ENCODE measurements around the gene ERICH4. TPM values are rescaled to one million over a fixed set of nuclear protein-coding genes. Genes with fewer than 3 reads are reported as not detected.

ERICH4 gene
- total and polyA plus RNA-seq, 2 of the 4 experiments (the other 2 are of a cell fraction) = not detected

- TF ChIP-seq ELK1 (IDR thresholded peaks at IDR 0.05; ENCODE audit: borderline replicate concordance, low read depth, low read length) (0 out of 2 replicates have a peak, but pooled peaks have one; percentile 32), MAFK (IDR thresholded peaks at IDR 0.05; ENCODE audit: low read depth, low read length) (no peak)
Observed at GRCh38 chr19:41439441-41440222, 3.3 kb upstream of the ERICH4 start, which contains the start of gene DMAC2 (continued).

GRCh38 chr19:41441321-41441945 lies 1.5 kb upstream of the ERICH4 start:
- H2BK15ac ChIP-seq (ENCODE audit: low read depth, low read length) = no peak overlapping the region
- no peak overlapping the region for H4K91ac ChIP-seq (ENCODE audit: insufficient read depth, low read depth, low read length)
- H4K20me1 ChIP-seq (ENCODE audit: insufficient read depth, low read length) = no peaks in the 10 kb centered on the region
- no peaks in the 10 kb centered on the region; the same call in 1 of the 2 replicates for H3K9me1 ChIP-seq (ENCODE audit: insufficient read depth, low read length)
- H3K56ac ChIP-seq (ENCODE audit: extremely low read depth, insufficient read depth, low read length) = no peak overlapping the region
- H3K23ac ChIP-seq (ENCODE audit: low read depth, low read length) = no peak overlapping the region
- in situ Hi-C loops (cut with MboI; ENCODE audit: low sequenced_read_pairs) (loop anchor here (5.0 kb wide), 1 partner anchor 131 kb away; no protein-coding TSS in a partner anchor), intact Hi-C loops (cut with micrococcal nuclease) (no loop called here), dilution Hi-C loops (cut with HindIII; ENCODE audit: low sequenced_read_pairs, unreplicated experiment) (no loop called here)
- H4K5ac ChIP-seq (ENCODE audit: low read depth, low read length) = no peak overlapping the region
- H3K18ac ChIP-seq (ENCODE audit: low read depth, low read length) = no peak overlapping the region
- no peak for TF ChIP-seq CEBPB (IDR thresholded peaks at IDR 0.05; ENCODE audit: low read depth, low read length)
- TF ChIP-seq MXI1 (IDR thresholded peaks at IDR 0.05; ENCODE audit: borderline replicate concordance, low read depth, low read length) = no peak
- TF ChIP-seq RCOR1 (IDR thresholded peaks at IDR 0.05; ENCODE audit: insufficient replicate concordance, low read length) = no peak
- no peak for TF ChIP-seq SMC3 (IDR thresholded peaks at IDR 0.05; ENCODE audit: low read depth, low read length)
- no peak for TF ChIP-seq RFX5 (IDR thresholded peaks at IDR 0.05; ENCODE audit: low read depth, low read length)
- no peak for TF ChIP-seq NFE2L2 (IDR thresholded peaks at IDR 0.05; ENCODE audit: low read depth, low read length)
- DNase-seq (no peak), ATAC-seq (ENCODE audit: low read depth) (no peak)
- no peak overlapping the region for H2BK120ac ChIP-seq (ENCODE audit: low read depth, low read length)
- no peak overlapping the region for H2BK5ac ChIP-seq (ENCODE audit: low read depth, low read length, poor library complexity, severe bottlenecking)
- no peaks in the 10 kb centered on the region for H3K9me3 ChIP-seq (ENCODE audit: control insufficient read depth, insufficient read depth, low read length)
- H3K27me3 ChIP-seq (ENCODE audit: control insufficient read depth, insufficient read depth, low read length) = no peaks in the 10 kb centered on the region; the same call in 1 of the 2 replicates
- peaks cover 9 to 17% of the 10 kb centered on the region in 2 experiments for H3K79me1 ChIP-seq (ENCODE audit: low read depth in 1 of 2, low read length in 2 of 2)
- WGBS, 2 experiments (ENCODE audit: extremely low coverage in 2 of 2, insufficient read length in 1 of 2) = 72% methylated on average over 4 of the region's 15 CpGs; no CpG with 5 or more reads in 1 of the 2 experiments
- no peak overlapping the region for H2BK20ac ChIP-seq (ENCODE audit: low read depth, low read length)
- H3K4me3 ChIP-seq (ENCODE audit: insufficient read depth, low read depth, low read length) = no peak overlapping the region
- ChIA-PET POLR2A (ENCODE audit: unreplicated experiment) (no interaction called here), CTCF (no interaction called here)
- H2AK5ac ChIP-seq (ENCODE audit: low read depth, low read length) = no peak overlapping the region
- no peak overlapping the region for H4K8ac ChIP-seq (ENCODE audit: low read depth in 2 of 2, low read length in 2 of 2)
- no peaks in the 10 kb centered on the region; the same call in 1 of the 2 replicates for H3K4me1 ChIP-seq (ENCODE audit: control insufficient read depth, insufficient read depth, low read length)
- no peak overlapping the region for H3K4ac ChIP-seq (ENCODE audit: low read depth, low read length)
- no peak overlapping the region for H2AFZ ChIP-seq (replicated peaks; ENCODE audit: low read length, poor library complexity)
- no peak overlapping the region for H3K27ac ChIP-seq (ENCODE audit: insufficient read depth, low read length)
- no peak overlapping the region for H3K14ac ChIP-seq (replicated peaks; ENCODE audit: low read depth, low read length)
- H3K4me2 ChIP-seq (ENCODE audit: low read depth, low read length) = no peak overlapping the region
- peaks cover 4% of the 10 kb centered on the region; the same call in 1 of the 2 replicates for H3K36me3 ChIP-seq (ENCODE audit: control insufficient read depth, insufficient read depth, low read length)
- H3K9ac ChIP-seq (ENCODE audit: low read depth, low read length) = no peak overlapping the region
- no TSS peak for BruUV-seq (replicated peaks)
- H2AK9ac ChIP-seq (replicated peaks; ENCODE audit: low read depth, low read length, poor library complexity) = peak overlapping the region; percentile 5
